ENCODE measurements around the gene EFNA1. TPM values are rescaled to one million over a fixed set of nuclear protein-coding genes. Genes with fewer than 3 reads are reported as not detected.
A peak's percentile ranks its signal among the peaks of the same experiment; 100 is the strongest.

The EFNA1 gene
- polyA plus RNA-seq, 1 of the 3 experiments (the other 2 are of a cell fraction) = 14.4 TPM

DNA sequence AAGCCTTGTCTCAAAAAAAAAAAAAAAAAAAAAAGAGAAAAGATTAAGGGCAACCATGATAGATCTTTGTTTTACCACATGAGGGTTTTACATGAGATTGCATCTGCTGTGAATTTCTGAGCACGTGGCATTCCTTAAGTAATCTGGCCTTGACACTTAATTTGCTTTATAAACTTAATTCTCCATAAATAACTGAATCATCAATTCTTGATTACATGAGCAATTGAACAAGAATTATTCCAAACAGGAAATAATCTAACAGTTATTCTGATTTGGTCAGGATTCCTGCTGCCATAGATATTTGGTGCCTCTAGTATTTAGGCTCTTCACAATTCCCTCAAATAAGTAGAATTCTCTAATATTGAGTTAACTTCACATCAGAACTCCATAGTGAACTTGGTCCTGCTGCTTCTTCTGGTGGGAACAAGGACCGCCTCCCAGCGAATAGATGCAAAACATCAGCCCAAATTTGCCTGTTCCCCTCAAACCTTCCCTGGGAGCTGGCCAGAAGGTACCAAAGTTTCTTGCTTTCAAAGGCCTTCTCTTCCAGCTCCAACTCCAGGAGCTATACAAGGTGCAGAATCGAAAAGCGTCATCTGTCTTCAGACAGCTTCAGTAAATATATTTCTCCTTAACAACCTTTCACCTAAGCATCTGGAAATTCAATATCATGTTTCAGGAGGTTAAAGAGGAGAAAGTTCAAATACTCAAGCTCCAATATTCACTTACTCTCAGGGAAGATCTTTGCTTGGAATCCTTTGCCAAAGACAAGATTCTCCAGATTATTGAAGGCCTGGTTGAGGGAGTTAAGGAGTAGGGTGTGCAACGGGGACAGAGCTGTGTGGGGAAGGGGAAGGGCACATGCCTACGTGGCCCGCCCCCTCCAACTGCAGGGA lies 44.4 kb downstream of the EFNA1 start:
- TF ChIP-seq, protein P1, sequence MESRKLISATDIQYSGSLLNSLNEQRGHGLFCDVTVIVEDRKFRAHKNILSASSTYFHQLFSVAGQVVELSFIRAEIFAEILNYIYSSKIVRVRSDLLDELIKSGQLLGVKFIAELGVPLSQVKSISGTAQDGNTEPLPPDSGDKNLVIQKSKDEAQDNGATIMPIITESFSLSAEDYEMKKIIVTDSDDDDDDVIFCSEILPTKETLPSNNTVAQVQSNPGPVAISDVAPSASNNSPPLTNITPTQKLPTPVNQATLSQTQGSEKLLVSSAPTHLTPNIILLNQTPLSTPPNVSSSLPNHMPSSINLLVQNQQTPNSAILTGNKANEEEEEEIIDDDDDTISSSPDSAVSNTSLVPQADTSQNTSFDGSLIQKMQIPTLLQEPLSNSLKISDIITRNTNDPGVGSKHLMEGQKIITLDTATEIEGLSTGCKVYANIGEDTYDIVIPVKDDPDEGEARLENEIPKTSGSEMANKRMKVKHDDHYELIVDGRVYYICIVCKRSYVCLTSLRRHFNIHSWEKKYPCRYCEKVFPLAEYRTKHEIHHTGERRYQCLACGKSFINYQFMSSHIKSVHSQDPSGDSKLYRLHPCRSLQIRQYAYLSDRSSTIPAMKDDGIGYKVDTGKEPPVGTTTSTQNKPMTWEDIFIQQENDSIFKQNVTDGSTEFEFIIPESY (IDR thresholded peaks at IDR 0.05; ENCODE audit: borderline replicate concordance, low read depth) = no peak
- TF ChIP-seq TCF12 (IDR thresholded peaks at IDR 0.05) (no peak), SIN3A (IDR thresholded peaks at IDR 0.05; ENCODE audit: borderline replicate concordance, low read depth, low read length) (no peak), CHD2 (IDR thresholded peaks at IDR 0.05; ENCODE audit: low read length, partially characterized antibody) (no peak), NRF1 (IDR thresholded peaks at IDR 0.05; ENCODE audit: low read depth, low read length) (no peak), EZH2phosphoT487 (IDR thresholded peaks at IDR 0.05; ENCODE audit: borderline replicate concordance, low read depth) (no peak)
- TF ChIP-seq, protein P2, sequence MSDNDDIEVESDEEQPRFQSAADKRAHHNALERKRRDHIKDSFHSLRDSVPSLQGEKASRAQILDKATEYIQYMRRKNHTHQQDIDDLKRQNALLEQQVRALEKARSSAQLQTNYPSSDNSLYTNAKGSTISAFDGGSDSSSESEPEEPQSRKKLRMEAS (IDR thresholded peaks at IDR 0.05; ENCODE audit: low read depth) = 0 out of 2 replicates have a peak, but pooled peaks have one; percentile 32
- Histone ChIP-seq H3K27me3 (ENCODE audit: insufficient read depth) (no peaks in the 10 kb centered on the region), H3K36me3 (replicated peaks in 1 of 2; ENCODE audit: control insufficient read depth in 1 of 2, insufficient read depth in 2 of 2, low read length in 1 of 2) (peaks cover 19 to 23% of the 10 kb centered on the region in 2 experiments), H3F3A (replicated peaks; ENCODE audit: insufficient read depth) (peaks cover 51% of the 10 kb centered on the region), H3K4me3 (ENCODE audit: low read depth in 2 of 2, low read length in 1 of 2) (peak overlapping the region; percentile 75 to 93), H3K9ac (peak overlapping the region; percentile 96), H3K79me2 (ENCODE audit: insufficient read depth) (peaks cover 41% of the 10 kb centered on the region), H3K4me2 (peak overlapping the region; percentile 94), H2AFZ (ENCODE audit: low read depth) (peak overlapping the region; percentile 80), H4K20me1 (ENCODE audit: insufficient read depth) (no peaks in the 10 kb centered on the region), H3K27ac (ENCODE audit: low read depth in 2 of 2, low read length in 1 of 2) (peak overlapping the region; percentile 92; a peak in 3 of 4 replicates), H3K9me3 (no peaks in the 10 kb centered on the region), H3K9me2 (no peaks in the 10 kb centered on the region), H3K4me1 (ENCODE audit: control insufficient read depth in 1 of 2, insufficient read depth in 2 of 2, low read depth in 1 of 2, low read length in 1 of 2) (peaks cover 0 to 38% of the 10 kb centered on the region in 2 experiments; a peak in 3 of 4 replicates)
- 36% methylated on average over 8 of the region's 8 CpGs for WGBS (ENCODE audit: low lambda C conversion rate)
- ChIA-PET CTCF (interaction anchor here (0.7 to 14.8 kb wide), 30 partner anchors 7 to 403 kb away, joined by 3 to 496 read pairs (median 5); partner anchors contain the start of genes EFNA1, MTX1, SCAMP3 and THBS3), POLR2A (interaction anchor here (0.7 to 1.6 kb wide), 5 partner anchors 22 to 121 kb away, joined by 3 to 12 read pairs (median 5); partner anchors contain the start of genes ADAM15 and CLK2)
- DNase-seq = no peak

DNA sequence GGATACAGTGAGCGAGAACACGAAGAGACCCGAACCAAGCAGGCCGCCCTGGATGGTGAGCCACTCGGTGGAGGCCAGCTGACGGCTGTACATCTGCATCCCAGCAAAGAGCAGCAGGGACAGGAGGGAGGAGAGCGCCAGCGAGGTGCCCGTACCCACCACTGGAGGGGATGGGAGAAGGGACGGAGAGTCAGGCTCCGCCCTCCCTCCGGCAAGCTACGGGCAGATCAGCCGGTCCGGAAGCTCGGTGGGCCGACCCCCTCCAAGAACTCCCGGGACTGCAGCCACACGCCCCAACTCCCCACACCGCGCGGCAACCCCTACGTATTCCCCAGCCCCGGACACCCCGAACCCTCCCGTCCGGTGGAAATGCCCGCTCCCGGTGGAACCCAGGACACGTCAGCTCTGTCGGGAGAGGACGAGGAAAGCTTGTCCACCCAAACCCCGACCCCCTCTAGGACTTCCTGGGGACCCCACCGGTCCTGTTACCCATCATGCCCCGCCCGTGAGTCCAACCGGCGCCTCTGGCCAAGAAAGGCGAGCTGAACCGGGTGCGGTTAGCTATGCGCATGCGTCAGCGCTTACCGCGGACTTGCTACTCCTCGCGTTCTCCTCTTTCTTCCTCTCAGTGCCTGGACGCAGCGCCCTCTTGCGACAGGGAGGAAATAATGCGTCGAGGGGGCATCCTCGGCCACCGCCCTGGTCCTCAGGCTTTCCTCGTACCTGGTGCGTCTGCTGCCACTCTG lies 45.2 kb downstream of the EFNA1 start, which contains the start of gene KRTCAP2:
KRTCAP2 (minus strand) TSS at position 573 of the 746 bp plus-strand sequence; CDS start at position 493, 80 bp downstream.
- Histone ChIP-seq H3F3A (replicated peaks; ENCODE audit: insufficient read depth) (peaks cover 48% of the 10 kb centered on the region), H3K36me3 (replicated peaks in 1 of 2; ENCODE audit: control insufficient read depth in 1 of 2, insufficient read depth in 2 of 2, low read length in 1 of 2) (peaks cover 19 to 32% of the 10 kb centered on the region in 2 experiments), H3K4me2 (peak within 1 kb of the TSS; percentile 94), H2AFZ (ENCODE audit: low read depth) (peak within 1 kb of the TSS; percentile 80), H4K20me1 (ENCODE audit: insufficient read depth) (no peaks in the 10 kb centered on the region), H3K9me2 (no peaks in the 10 kb centered on the region), H3K4me3 (ENCODE audit: low read depth in 2 of 2, low read length in 1 of 2) (peak within 1 kb of the TSS; percentile 75 to 93), H3K9me3 (no peaks in the 10 kb centered on the region), H3K27ac (ENCODE audit: low read depth in 2 of 2, low read length in 1 of 2) (peak within 1 kb of the TSS; percentile 92), H3K79me2 (ENCODE audit: insufficient read depth) (peaks cover 41% of the 10 kb centered on the region), H3K4me1 (ENCODE audit: control insufficient read depth in 1 of 2, insufficient read depth in 2 of 2, low read depth in 1 of 2, low read length in 1 of 2) (peaks cover 0 to 33% of the 10 kb centered on the region in 2 experiments; a peak in 3 of 4 replicates), H3K9ac (peak within 1 kb of the TSS; percentile 96), H3K27me3 (ENCODE audit: insufficient read depth) (no peaks in the 10 kb centered on the region)
- DNase-seq = peak; percentile 94
- ChIA-PET POLR2A (interaction anchor here (0.7 to 1.6 kb wide), 8 partner anchors 21 to 122 kb away, joined by 3 to 12 read pairs (median 4); partner anchors contain the start of genes ADAM15, CLK2, DPM3 and SLC50A1), CTCF (interaction anchor here (0.6 to 14.8 kb wide), 45 partner anchors 8 to 585 kb away, joined by 3 to 496 read pairs (median 4); partner anchors contain the start of genes ADAM15, DPM3, EFNA1 and ENTREP3)
- 2% methylated on average over 12 of the region's 57 CpGs for WGBS (ENCODE audit: low lambda C conversion rate)
- TF ChIP-seq, protein P1 (IDR thresholded peaks at IDR 0.05; ENCODE audit: borderline replicate concordance, low read depth) = peak; percentile 70; the same call in 1 of the 2 replicates
- TF ChIP-seq SIN3A (IDR thresholded peaks at IDR 0.05; ENCODE audit: borderline replicate concordance, low read depth, low read length) (peak; percentile 82; the same call in 1 of the 2 replicates), MXI1 (IDR thresholded peaks at IDR 0.05; ENCODE audit: low read depth, low read length) (peak; percentile 49; the same call in 1 of the 2 replicates), POLR2AphosphoS5 (IDR thresholded peaks at IDR 0.05; ENCODE audit: low read depth, low read length) (peak; percentile 94), NRF1 (IDR thresholded peaks at IDR 0.05; ENCODE audit: low read depth, low read length) (peak; percentile 95), FOXJ3 (CRISPR knock-in tag; IDR thresholded peaks at IDR 0.05) (no peak), RCOR1 (IDR thresholded peaks at IDR 0.05; ENCODE audit: low read length) (peak; percentile 34; the same call in 1 of the 2 replicates), FOSL2 (IDR thresholded peaks at IDR 0.05; ENCODE audit: borderline replicate concordance, low read depth) (no peak), CHD2 (IDR thresholded peaks at IDR 0.05; ENCODE audit: low read length, partially characterized antibody) (peak; percentile 89), GABPA (IDR thresholded peaks at IDR 0.05; ENCODE audit: low read depth) (peak; percentile 70), TAF1 (IDR thresholded peaks at IDR 0.05; ENCODE audit: borderline replicate concordance, low read depth, low read length) (peak; percentile 80)
- TF ChIP-seq, protein P3, sequence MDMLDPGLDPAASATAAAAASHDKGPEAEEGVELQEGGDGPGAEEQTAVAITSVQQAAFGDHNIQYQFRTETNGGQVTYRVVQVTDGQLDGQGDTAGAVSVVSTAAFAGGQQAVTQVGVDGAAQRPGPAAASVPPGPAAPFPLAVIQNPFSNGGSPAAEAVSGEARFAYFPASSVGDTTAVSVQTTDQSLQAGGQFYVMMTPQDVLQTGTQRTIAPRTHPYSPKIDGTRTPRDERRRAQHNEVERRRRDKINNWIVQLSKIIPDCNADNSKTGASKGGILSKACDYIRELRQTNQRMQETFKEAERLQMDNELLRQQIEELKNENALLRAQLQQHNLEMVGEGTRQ (IDR thresholded peaks at IDR 0.05; ENCODE audit: borderline replicate concordance, low read depth, low read length) = no peak
- TF ChIP-seq, protein P2 (IDR thresholded peaks at IDR 0.05; ENCODE audit: low read depth) = no peak

All from SK-N-SH (cell line).